ENCODE data around the gene PTMS. TPM values are rescaled to one million over a fixed set of nuclear protein-coding genes. Genes with fewer than 3 reads are reported as not detected.

Gene PTMS
- total and polyA plus RNA-seq, 3 donors from 2014 or later, result 53.4 to 185 (median 64.3) TPM

DNA sequence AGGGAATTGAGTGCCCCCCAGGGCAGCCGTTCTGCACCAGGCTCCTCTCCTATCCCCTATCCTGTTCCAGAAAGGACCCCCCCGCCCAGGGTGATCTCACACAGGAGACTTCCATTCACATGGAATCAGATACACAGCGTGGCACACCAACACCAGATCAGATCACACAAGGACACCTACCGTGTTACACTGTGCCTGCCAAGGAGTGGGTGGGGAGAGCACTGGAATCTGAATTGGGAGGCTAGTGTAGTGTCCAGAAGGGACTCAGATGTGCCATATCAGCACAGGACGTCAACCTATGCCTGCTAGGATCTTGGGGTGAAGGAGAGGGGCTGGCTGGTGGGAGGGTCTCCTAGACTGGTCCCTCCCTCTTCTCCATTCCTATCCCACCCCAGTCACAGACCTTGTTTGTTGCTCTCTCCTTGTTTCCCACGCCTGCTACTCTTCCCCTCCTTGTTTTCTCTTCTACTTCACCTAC lies 2.3 kb downstream of the PTMS start:
- Histone ChIP-seq H3K27ac (peak overlapping the region; percentile 67 to 96), H3K4me1 (peaks cover 49% of the 10 kb centered on the region), H3K9me3 (no peaks in the 10 kb centered on the region), H3K27me3 (no peaks in the 10 kb centered on the region), H3K36me3 (ENCODE audit: low read depth, missing control alignments) (no peaks in the 10 kb centered on the region), H3K4me3 (peak overlapping the region in 1 of 2 donors; percentile 72)
- 22 to 32% methylated on average over 4 to 6 of the region's 6 CpGs for WGBS, 2 donors
- DNase-seq, result no peak
- intact Hi-C loops (cut with DNase I; ENCODE audit: low total_unique reads), result no loop called here
- TF ChIP-seq POLR2A (IDR thresholded peaks at IDR 0.05) (no peak), CTCF (IDR thresholded peaks at IDR 0.05) (no peak)

GRCh38 chr12:6768990-6769389 lies 2.8 kb downstream of the PTMS start:
- H3K4me1 ChIP-seq, result peaks cover 45% of the 10 kb centered on the region
- H3K27ac ChIP-seq, result peak overlapping the region; percentile 67 to 96
- H3K36me3 ChIP-seq (ENCODE audit: low read depth, missing control alignments), result no peaks in the 10 kb centered on the region
- DNase-seq, result peak; percentile 82
- H3K27me3 ChIP-seq, result no peaks in the 10 kb centered on the region
- no peaks in the 10 kb centered on the region for H3K9me3 ChIP-seq
- intact Hi-C loops (cut with DNase I; ENCODE audit: low total_unique reads), result no loop called here
- no peak overlapping the region for H3K4me3 ChIP-seq
- TF ChIP-seq CTCF (IDR thresholded peaks at IDR 0.05) (no peak), POLR2A (IDR thresholded peaks at IDR 0.05) (no peak)
- 17 to 48% methylated on average over 6 of the region's 6 CpGs for WGBS, 2 donors

- no peaks in the 10 kb centered on the region for H3K36me3 ChIP-seq (ENCODE audit: low read depth, missing control alignments)
- peak overlapping the region in 1 of 2 donors; percentile 66 for H3K27ac ChIP-seq
- no peak for DNase-seq
- H3K27me3 ChIP-seq, result no peaks in the 10 kb centered on the region
- 52 to 58% methylated on average over 4 of the region's 4 CpGs for WGBS, 2 donors
- intact Hi-C loops (cut with DNase I; ENCODE audit: low total_unique reads), result loop anchor here (10.0 kb wide), 1 partner anchor 55 kb away; the partner anchor contains the start of genes GPR162 and P3H3
- no peaks in the 10 kb centered on the region for H3K9me3 ChIP-seq
- TF ChIP-seq CTCF (IDR thresholded peaks at IDR 0.05) (no peak), POLR2A (IDR thresholded peaks at IDR 0.05) (no peak)
- no peak overlapping the region for H3K4me3 ChIP-seq
- H3K4me1 ChIP-seq, result peaks cover 45% of the 10 kb centered on the region
Observed at GRCh38 chr12:6769666-6770065, 3.5 kb downstream of the PTMS start.

- no peak for DNase-seq
- H3K36me3 ChIP-seq (ENCODE audit: low read depth, missing control alignments), result no peaks in the 10 kb centered on the region
- WGBS, 2 donors, result 60 to 75% methylated on average over 12 of the region's 12 CpGs
- intact Hi-C loops (cut with DNase I; ENCODE audit: low total_unique reads), result loop anchor here (10.0 kb wide), 1 partner anchor 55 kb away; the partner anchor contains the start of genes GPR162 and P3H3
- no peaks in the 10 kb centered on the region for H3K27me3 ChIP-seq
- H3K9me3 ChIP-seq, result no peaks in the 10 kb centered on the region
- TF ChIP-seq POLR2A (IDR thresholded peaks at IDR 0.05) (no peak), CTCF (IDR thresholded peaks at IDR 0.05) (no peak)
- H3K4me1 ChIP-seq, result peaks cover 41% of the 10 kb centered on the region
- H3K27ac ChIP-seq, result peak overlapping the region; percentile 16 to 66
- H3K4me3 ChIP-seq, result no peak overlapping the region
Observed at GRCh38 chr12:6770094-6770493, 3.9 kb downstream of the PTMS start.

- intact Hi-C loops (cut with DNase I; ENCODE audit: low total_unique reads), result loop anchor here (10.0 kb wide), 1 partner anchor 54 kb away; the partner anchor contains the start of genes GPR162 and P3H3
- Histone ChIP-seq H3K4me3 (no peak overlapping the region), H3K4me1 (peaks cover 36% of the 10 kb centered on the region), H3K27ac (peak overlapping the region; percentile 16 to 66), H3K9me3 (no peaks in the 10 kb centered on the region), H3K36me3 (ENCODE audit: low read depth, missing control alignments) (no peaks in the 10 kb centered on the region), H3K27me3 (no peaks in the 10 kb centered on the region)
- no peak for DNase-seq
- 62 to 68% methylated on average over 10 of the region's 10 CpGs for WGBS, 2 donors
- no peak for TF ChIP-seq CTCF (IDR thresholded peaks at IDR 0.05)
- no peak for TF ChIP-seq POLR2A (IDR thresholded peaks at IDR 0.05)
Observed at GRCh38 chr12:6770600-6770999, 4.4 kb downstream of the PTMS start.

Measured in testis (tissue), 3 donors.